ENCODE data around the gene S1PR5.
"Not testable (repeated sequence)": the region's sequence is repeated elsewhere in the genome, so short reads cannot be mapped to it uniquely, and the experiment has no call there.

The S1PR5 gene

DNA sequence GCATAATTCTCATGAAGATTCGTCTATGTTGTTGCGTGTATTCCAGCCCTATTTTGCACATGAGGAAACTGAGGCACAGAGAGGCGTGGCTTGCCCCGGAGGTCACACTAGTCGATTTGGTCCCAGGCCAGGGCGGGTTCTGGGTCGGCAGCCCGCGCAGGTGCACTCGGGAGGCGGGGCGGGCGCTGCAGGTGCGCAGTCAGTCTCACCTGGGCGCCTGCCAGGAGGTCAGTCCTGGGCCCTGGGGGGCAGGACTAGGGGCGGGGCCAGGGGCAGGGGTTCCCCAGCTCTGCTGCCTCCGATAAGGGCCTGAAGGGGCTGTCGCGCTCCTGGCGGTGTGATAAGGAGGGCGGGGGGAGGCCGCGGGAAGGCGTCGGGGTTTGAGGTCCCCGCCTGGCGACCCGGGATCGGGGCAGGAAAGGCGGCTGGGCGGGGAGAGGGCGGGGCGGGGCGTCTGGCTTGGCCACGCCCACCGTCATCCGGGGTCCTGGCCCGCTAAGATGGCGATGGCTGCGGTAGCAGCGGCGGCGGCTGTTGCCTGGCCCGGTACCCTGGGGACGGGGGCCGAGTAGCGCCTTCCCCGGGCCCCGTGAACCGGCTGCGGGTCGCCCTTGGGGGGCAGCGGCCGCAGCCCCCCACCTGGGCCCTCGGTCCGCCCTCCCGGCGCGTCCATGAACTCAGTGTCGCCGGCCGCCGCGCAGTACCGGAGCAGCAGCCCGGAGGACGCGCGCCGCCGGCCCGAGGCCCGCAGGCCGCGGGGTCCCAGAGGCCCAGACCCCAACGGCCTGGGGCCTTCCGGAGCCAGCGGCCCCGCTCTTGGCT, 26.4 kb upstream of the S1PR5 start, which contains the start of gene ATG4D:
Gene ATG4D, plus strand, starts transcription at position 485 of the 822 bp plus-strand sequence. Its CDS starts 187 bp downstream, at position 672.
- DNase-seq: peak; percentile 82

GRCh38 chr19:10543059-10543419, 25.8 kb upstream of the S1PR5 start:
- no peak for DNase-seq

- DNase-seq: not testable (repeated sequence)
Measured at GRCh38 chr19:10539016-10539415, 21.8 kb upstream of the S1PR5 start.

- DNase-seq: no peak
Measured at GRCh38 chr19:10538204-10538983, 21.1 kb upstream of the S1PR5 start.

DNA sequence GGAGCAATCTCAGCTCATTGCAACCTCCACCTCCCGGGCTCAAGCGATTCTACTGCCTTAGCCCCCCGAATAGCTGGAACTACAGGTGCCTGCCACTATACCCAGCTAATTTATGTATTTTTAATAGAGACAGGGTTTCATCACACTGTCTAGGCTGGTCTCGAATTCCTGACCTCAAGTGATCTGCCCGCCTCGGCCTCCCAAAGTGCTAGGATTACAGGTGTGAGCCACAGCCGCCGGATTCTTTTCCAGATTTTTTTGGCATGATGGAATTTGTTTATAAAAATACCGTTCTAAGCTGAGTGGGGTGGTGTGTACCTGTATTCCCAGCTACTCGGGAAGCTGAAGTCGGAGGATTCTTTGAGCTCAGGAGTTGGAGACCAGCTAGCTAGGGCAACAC, 20.4 kb upstream of the S1PR5 start:
- DNase-seq: no peak

- DNase-seq: no peak
Measured at GRCh38 chr19:10535613-10536012, 18.4 kb upstream of the S1PR5 start.

- no peak for DNase-seq
Measured at GRCh38 chr19:10533646-10534386, 16.6 kb upstream of the S1PR5 start.

GRCh38 chr19:10532457-10532856, 15.2 kb upstream of the S1PR5 start:
- no peak for DNase-seq

- not testable (repeated sequence) for DNase-seq
Measured at GRCh38 chr19:10526887-10527286, 9.6 kb upstream of the S1PR5 start.

DNA sequence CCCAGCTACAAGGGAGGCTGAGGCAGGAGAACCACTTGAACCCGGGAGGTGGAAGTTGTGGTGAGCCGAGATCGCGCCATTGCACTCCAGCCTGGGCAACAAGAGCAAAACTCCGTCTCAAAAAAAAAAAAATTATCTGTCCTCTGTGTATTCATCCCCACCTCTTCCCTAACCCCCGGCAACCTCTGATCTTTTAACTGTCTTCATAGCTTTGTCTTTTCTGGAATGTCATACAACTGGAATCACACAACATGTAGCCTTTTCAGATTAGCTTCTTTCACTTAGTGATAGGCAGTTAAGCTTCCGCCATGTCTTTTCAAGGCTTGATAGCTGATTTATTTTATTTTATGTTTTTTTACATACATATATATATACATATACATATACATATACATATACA, 8.4 kb upstream of the S1PR5 start:
- no peak for DNase-seq

DNA sequence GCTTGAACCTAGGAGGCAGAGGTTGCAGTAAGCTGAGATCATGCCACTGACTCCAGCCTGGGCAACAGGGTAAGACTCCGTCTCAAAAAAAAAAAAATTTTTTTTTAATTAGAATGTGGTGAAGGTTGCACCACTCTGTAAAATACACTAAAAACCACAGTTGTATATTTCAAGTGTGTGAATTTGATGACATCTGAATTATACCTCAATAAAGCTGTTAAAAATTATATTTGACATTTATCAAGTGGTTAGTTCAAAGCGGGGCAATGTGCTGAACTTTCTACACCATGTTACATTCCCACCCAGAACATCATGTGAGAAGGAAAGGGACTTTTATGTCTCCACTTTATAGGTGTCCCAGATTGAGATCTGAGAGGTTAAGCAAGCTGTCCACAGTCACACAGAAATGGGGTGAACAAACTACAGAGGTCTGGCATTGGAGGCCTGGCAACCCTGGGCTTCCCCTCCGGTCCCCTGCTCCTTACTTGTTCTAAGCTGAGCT, 5.9 kb upstream of the S1PR5 start:
- DNase-seq: no peak

- DNase-seq: no peak
Measured at GRCh38 chr19:10521461-10522171, 4.4 kb upstream of the S1PR5 start.

DNA sequence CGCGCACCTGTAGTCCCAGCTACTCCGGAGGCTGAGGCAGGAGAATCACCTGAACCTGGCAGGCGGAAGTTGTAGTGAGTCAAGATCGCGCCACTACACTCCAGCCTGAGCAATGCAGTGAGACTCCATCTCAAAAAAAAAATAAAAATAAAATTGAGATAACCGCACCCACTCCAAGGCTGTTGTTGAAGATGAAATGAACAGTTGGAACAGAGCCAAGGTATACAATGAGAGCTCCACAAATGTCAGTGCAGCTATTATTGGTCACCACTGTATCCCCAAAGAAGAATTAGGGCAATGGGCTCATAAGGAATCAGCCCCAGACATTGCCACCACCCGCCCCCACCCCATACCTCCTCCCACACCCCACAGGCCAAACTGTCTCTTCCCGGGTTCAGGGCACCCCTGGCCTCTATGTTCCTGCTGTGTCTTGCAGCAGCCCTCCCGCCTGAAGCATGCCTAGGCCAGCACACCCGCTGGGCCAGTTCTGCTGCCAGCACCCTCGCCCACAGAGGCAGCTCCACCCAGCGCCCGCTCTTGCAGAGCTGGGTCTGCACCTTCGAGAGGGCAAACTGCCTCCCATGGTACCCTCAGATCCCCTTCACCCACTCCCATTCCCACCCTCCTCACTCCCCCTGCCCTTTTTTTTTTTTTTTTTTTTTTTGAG, 3.5 kb upstream of the S1PR5 start:
- no peak for DNase-seq

- DNase-seq: no peak
Measured at GRCh38 chr19:10519421-10519820, 2.2 kb upstream of the S1PR5 start.

DNA sequence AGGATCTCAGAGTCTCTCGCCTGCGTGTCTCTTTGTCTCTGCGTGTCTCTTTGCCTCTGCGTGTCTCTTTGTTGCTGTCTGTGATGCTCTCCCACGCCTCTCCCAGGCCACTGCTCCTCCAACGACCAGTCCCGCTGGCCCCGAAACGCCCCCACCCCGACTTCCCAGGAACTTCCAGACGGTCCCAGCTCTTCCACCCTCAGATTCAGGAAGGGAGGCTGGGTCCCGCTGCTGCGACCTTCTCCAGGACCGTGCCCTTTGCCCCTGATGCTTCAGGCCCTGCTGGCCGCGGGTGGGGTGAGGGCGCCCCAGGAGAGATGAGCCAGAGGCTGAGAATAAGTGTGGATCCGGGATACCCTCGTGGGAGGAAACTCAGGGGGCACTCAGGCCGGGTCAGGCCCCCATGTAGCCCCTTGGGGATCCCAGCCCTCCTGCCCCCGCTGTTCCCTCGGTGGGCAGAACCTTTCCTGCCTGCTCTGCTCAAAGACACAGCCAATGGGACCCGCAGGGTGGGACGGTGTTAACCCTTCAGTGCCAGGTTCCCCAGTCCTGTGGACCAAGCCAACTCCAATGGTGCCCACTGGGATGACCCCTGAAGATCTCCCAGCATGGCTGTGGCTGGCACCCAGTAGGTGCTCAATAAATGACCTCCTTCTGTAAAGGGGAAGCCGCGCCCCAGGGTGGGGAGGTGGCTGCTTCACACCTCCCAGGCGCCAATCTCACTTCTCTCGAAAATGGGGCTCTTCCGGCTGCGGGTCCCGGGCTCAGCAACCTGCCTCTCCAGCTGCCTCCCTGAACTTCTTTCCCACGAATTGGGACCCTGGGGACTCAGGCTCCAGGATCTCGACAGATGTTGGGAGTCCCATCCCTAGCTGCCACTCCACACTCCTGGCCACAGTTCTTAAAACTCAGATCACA, 1.5 kb upstream of the S1PR5 start:
- DNase-seq: no peak

- DNase-seq: no peak
Measured at GRCh38 chr19:10517760-10518443, 655 bp upstream of the S1PR5 start.

DNA sequence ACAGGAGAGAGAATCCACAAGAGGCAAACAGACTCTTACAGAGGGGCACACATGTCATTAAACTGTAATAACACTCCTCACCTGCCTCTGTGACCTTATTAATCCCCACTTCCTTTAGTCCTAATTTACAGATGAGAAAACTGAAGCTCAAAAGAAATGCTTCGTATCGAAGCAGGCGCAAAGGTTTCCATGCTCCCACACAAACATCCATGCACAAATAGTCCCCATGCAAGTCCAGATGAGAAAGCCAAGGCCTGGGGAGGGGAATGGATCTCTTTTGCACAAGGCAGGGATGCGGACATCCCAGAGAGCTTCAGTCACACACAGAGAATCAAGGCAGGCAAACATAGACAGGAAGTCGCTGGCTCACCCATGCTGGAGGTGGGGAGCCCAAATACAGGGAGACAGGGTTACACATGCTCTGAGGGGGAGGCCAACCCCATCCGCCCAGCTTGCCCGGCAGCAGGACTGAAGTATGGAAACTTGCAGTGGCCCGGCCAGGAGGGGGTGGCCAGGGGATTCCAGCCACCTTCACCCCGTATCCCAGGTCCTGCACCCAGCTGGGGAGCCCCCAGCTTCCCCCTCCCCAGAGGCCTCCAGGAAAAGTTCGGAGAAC, 468 bp downstream of the S1PR5 start:
- no peak for DNase-seq

GRCh38 chr19:10516064-10516385, 1.2 kb downstream of the S1PR5 start:
- DNase-seq: no peak

DNA sequence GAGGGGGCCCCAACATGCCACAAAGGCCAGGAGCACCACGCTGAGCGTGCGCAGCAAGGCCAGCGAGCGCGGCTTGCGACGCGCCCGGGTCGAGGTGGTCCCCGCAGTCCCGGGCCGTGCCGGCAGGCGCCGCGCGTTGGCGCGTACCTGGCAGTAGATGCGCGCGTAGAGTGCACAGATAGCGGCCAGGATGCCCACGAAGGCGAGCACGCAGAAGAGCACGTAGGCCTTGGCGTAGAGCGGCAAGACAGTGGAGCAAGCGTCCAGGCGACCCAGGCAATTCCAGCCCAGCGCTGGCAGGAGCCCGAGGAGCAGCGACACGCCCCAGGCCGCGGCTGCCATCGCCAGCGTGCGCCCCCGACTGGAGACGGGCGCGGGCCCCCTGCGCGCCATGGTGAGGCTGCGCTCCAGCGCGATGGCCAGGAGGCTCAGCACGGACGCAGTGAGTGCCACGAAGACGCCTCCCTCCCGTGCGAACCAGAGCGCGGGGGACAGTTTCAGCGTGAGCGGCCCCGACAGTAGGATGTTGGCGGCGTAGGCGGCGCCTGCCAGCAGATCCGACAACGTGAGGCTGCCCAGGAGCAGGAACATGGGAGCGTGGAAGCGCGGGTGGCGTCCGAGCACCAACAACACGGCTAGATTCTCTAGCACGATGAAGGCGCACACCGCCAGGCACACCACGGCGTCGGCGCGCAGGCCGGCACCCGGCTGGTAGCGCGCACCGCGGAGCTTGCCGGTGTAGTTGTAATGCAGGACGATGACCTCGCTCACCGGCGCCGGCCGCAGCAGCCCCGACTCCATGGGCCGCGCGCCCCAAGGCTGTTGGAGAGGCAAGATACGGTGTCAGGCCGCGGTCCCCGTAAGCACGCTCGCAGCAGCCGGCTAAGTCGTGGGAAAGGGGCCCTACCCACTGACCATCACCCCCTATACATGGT, 2.8 kb downstream of the S1PR5 start:
- DNase-seq: no peak
